Loucy (cell line): ENCODE data around the gene CENPP.

ENCODE experiments used
- CTCF ChIP-seq: fragments of 200-600 bp; sonication (generic); conservative IDR thresholded peaks from 2 replicates; pipeline ENCODE4 v1.5.1; 2014; ENCODE audit warnings: mild to moderate bottlenecking, antibody characterized with exemption, low read length
- EZH2phosphoT487 ChIP-seq: fragments of 200-600 bp; IDR thresholded peaks from 2 replicates; pipeline ENCODE4 v1.6.1; 2018; ENCODE audit warnings: antibody characterized with exemption, mild to moderate bottlenecking, moderate library complexity, borderline replicate concordance

GRCh38 chr9:92576175-92576574, 250.4 kb downstream of the CENPP start:
- TF ChIP-seq CTCF: no peak
- no peak for TF ChIP-seq EZH2phosphoT487
